Neural progenitor cell (in vitro differentiated cells): Measurements from ENCODE around the gene PLS3. TPM values are rescaled to one million over a fixed set of nuclear protein-coding genes. Genes with fewer than 3 reads are reported as not detected.

ENCODE experiments used
- DNase-seq: peaks from one replicate; pipeline ENCODE4 v3.0.0-alpha.2; 2016; ENCODE audit warnings: low spot score
- H2AFZ ChIP-seq: fragments of 200-600 bp; sonication (generic); replicated peaks from 2 replicates; pipeline ENCODE4 v1.6.1; 2016; ENCODE audit warnings: antibody characterized with exemption
- H3F3A ChIP-seq: fragments of 200-600 bp; sonication (generic); 2 replicates; pipeline ENCODE4 v1.6.1; 2016; ENCODE audit warnings: antibody characterized with exemption, low read depth
- H3K27ac ChIP-seq: fragments of 200-600 bp; sonication (generic); 2 replicates; pipeline ENCODE4 v1.5.1; 2016; ENCODE audit warnings: mild to moderate bottlenecking
- H3K27me3 ChIP-seq: fragments of 200-600 bp; sonication (generic); 2 replicates; pipeline ENCODE4 v1.6.1; 2016; ENCODE audit warnings: mild to moderate bottlenecking, moderate library complexity
- H3K36me3 ChIP-seq: fragments of 200-600 bp; sonication (generic); 2 replicates; pipeline ENCODE4 v1.5.1; 2016
- H3K4me1 ChIP-seq: fragments of 200-600 bp; sonication (generic); 2 replicates; pipeline ENCODE4 v1.6.1; 2016; ENCODE audit warnings: mixed run types
- H3K4me2 ChIP-seq: fragments of 200-600 bp; sonication (generic); 2 replicates; pipeline ENCODE4 v1.6.1; 2016
- H3K4me3 ChIP-seq: fragments of 200-600 bp; sonication (generic); 2 replicates; pipeline ENCODE4 v1.5.1; 2016
- H3K79me2 ChIP-seq: fragments of 200-600 bp; sonication (generic); 2 replicates; pipeline ENCODE4 v1.6.1; 2016; ENCODE audit warnings: low read depth
- H3K9ac ChIP-seq: fragments of 200-600 bp; sonication (generic); 2 replicates; pipeline ENCODE4 v1.6.1; 2016
- H3K9me3 ChIP-seq: fragments of 200-600 bp; sonication (generic); 2 replicates; pipeline ENCODE4 v1.5.1; 2016; ENCODE audit warnings: low read depth
- H4K20me1 ChIP-seq: fragments of 200-600 bp; sonication (generic); 2 replicates; pipeline ENCODE4 v1.6.1; 2016; ENCODE audit warnings: low read depth
- H3K27ac Mint-ChIP-seq: 3 replicates; pipeline ENCODE4 v1.8.0; 2021; ENCODE audit warnings: mixed read lengths
- H3K27me3 Mint-ChIP-seq: 2 replicates; pipeline ENCODE4 v1.8.0; 2022; ENCODE audit warnings: low read depth, mild to moderate bottlenecking, inconsistent platforms, moderate library complexity, mixed read lengths; ENCODE audit not compliant: insufficient read depth
- H3K36me3 Mint-ChIP-seq: 3 replicates; pipeline ENCODE4 v1.8.0; 2021; ENCODE audit warnings: mixed read lengths
- H3K4me1 Mint-ChIP-seq: 3 replicates; pipeline ENCODE4 v1.8.0; 2021; ENCODE audit warnings: mixed read lengths
- H3K4me3 Mint-ChIP-seq: 3 replicates; pipeline ENCODE4 v1.8.0; 2021; ENCODE audit warnings: mild to moderate bottlenecking, moderate library complexity, mixed read lengths
- H3K9me3 Mint-ChIP-seq: 3 replicates; pipeline ENCODE4 v1.8.0; 2020; ENCODE audit warnings: mixed read lengths
- EZH2 ChIP-seq: fragments of 200-600 bp; sonication (generic); IDR thresholded peaks from 2 replicates; pipeline ENCODE4 v1.6.1; 2017; ENCODE audit warnings: antibody characterized with exemption, mild to moderate bottlenecking, moderate library complexity
- EZH2phosphoT487 ChIP-seq: fragments of 200-600 bp; sonication (generic); IDR thresholded peaks from 2 replicates; pipeline ENCODE4 v1.6.1; 2017; ENCODE audit warnings: antibody characterized with exemption
- total RNA-seq: library from RNA; depleted of rRNA; stranded (reverse); fragments of >200 nt; gene quantifications from 2 replicates; pipeline ENCODE4 v1.2.3, GENCODE V29; 2015; ENCODE audit warnings: low replicate concordance
- TF ChIP-seq, protein P1 (sequence below): fragments of 200-600 bp; sonication (generic); IDR thresholded peaks from 2 replicates; pipeline ENCODE4 v1.5.1; 2017; ENCODE audit warnings: antibody characterized with exemption, mild to moderate bottlenecking

The PLS3 gene
- total RNA-seq, 1 donor from 2014 or later, result 222 TPM

DNA sequence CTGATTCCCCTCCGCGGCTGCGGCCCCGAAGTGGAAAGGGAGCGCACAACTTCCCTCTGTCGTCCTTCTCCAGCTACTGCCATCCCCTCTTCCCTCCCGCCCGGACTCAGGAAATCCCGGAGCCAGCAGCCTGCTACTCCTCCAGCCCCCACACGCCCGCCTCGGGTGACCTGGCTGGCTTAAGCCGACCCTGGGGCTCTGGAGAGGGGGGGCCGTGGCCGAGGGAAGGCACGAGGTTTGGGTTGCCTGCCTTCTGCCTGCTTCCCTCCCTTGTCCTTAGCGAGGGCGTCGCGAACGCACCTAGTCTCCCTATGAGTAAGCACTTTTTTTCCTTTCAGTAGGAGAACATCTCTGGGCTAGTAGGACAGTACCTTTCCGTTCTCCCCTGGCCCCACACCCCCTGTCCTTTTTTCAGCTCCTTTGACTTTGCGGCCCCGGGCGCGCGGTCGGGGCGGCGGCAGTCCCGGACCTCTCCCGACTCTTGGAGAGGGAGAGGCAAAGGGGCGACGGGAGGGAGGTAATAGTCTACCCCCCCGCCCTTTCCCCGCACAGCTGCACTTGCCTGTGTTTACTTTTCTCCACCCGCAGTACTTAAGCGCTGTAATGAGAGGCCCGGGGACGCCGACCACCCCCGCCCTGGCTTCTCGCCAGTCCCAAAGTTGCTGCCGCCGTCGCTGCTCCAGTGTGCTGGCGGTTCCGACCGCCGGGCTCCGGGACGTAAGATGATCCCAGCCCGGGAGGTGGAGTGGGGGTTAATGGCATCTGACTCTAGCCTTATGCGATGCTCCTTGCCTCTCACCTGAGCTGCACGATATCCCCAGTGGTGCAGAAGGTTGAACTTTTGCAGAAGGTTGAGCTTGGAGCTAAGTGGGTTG lies 868 bp downstream of the PLS3 start:
- peaks cover under 1% of the 10 kb centered on the region for H3K36me3 Mint-ChIP-seq
- H3K36me3 ChIP-seq, result no peaks in the 10 kb centered on the region
- peaks cover 13% of the 10 kb centered on the region for H3K4me1 ChIP-seq
- DNase-seq, result peak; percentile 82
- peak overlapping the region; percentile 91 for H3K4me3 ChIP-seq
- peaks cover 2% of the 10 kb centered on the region for H3K27me3 Mint-ChIP-seq
- H3K27ac Mint-ChIP-seq, result peak overlapping the region; percentile 91
- H3K9me3 Mint-ChIP-seq, result no peaks in the 10 kb centered on the region
- H3K27ac ChIP-seq, result peak overlapping the region; percentile 72
- H3F3A ChIP-seq, result peaks cover 15% of the 10 kb centered on the region
- H3K79me2 ChIP-seq, result peaks cover 55% of the 10 kb centered on the region
- peak overlapping the region; percentile 99 for H3K4me3 Mint-ChIP-seq
- H4K20me1 ChIP-seq, result peaks cover 3% of the 10 kb centered on the region
- H3K27me3 ChIP-seq, result no peaks in the 10 kb centered on the region
- H2AFZ ChIP-seq, result peak overlapping the region; percentile 87
- TF ChIP-seq EZH2, result no peak
- TF ChIP-seq, protein P1, sequence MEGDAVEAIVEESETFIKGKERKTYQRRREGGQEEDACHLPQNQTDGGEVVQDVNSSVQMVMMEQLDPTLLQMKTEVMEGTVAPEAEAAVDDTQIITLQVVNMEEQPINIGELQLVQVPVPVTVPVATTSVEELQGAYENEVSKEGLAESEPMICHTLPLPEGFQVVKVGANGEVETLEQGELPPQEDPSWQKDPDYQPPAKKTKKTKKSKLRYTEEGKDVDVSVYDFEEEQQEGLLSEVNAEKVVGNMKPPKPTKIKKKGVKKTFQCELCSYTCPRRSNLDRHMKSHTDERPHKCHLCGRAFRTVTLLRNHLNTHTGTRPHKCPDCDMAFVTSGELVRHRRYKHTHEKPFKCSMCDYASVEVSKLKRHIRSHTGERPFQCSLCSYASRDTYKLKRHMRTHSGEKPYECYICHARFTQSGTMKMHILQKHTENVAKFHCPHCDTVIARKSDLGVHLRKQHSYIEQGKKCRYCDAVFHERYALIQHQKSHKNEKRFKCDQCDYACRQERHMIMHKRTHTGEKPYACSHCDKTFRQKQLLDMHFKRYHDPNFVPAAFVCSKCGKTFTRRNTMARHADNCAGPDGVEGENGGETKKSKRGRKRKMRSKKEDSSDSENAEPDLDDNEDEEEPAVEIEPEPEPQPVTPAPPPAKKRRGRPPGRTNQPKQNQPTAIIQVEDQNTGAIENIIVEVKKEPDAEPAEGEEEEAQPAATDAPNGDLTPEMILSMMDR, result peak; percentile 5
- no peak for TF ChIP-seq EZH2phosphoT487
- H3K9ac ChIP-seq, result peak overlapping the region; percentile 56
- H3K9me3 ChIP-seq, result no peaks in the 10 kb centered on the region
- peak overlapping the region; percentile 82 for H3K4me2 ChIP-seq
- H3K4me1 Mint-ChIP-seq, result peaks cover 20% of the 10 kb centered on the region

DNA sequence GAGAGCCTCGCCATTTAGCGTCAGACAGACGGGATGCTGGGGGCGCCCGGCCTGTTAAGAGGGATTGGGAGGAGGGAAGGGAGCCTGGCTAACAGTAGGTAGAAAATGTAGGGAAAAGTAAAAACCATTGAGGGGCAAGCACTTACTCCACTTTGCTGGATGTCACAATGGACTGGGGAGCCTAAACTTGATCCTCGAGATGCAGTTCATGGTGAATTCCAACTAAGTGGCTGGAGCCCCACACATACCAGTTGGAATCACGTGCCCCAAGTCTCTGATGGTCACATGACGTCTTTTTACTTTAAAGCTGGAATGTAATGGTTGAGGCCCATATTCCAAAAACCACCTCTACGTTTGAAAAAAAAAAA lies 1.5 kb downstream of the PLS3 start:
- H3K9me3 Mint-ChIP-seq, result no peaks in the 10 kb centered on the region

DNA sequence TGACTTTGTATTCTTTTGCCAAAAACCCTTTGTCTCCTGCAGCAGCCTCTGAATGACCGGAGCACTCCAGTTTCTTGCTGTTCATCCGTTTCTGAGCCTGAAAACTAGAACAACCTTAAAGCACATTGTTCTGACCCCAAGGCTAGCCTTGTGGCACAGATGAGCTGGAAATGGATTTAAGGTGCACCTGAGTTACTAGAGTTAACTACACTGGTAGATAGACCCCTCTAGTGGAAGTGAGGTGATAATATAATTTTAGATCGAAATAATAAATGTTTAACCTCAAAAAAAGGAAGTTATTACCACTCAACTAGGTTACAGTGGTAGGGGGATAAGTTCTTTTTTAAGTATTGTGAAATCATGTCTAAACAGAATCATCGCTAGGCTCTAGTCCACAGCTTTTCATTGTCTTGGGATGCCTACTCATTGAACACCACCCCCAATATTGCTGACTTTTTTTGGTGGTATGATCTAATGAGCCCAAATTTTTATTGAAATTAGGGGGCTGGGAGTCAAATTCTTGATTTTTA lies 2.7 kb downstream of the PLS3 start:
- no peak overlapping the region for H3K27ac ChIP-seq
- no peaks in the 10 kb centered on the region for H3K27me3 ChIP-seq
- H3K36me3 ChIP-seq, result no peaks in the 10 kb centered on the region
- H3K36me3 Mint-ChIP-seq, result peaks cover 6% of the 10 kb centered on the region
- peaks cover 3% of the 10 kb centered on the region for H3K27me3 Mint-ChIP-seq
- H3F3A ChIP-seq, result peaks cover 19% of the 10 kb centered on the region
- TF ChIP-seq EZH2phosphoT487 (no peak), EZH2 (no peak)
- TF ChIP-seq, protein P1, result peak; percentile 9
- H3K27ac Mint-ChIP-seq, result no peak overlapping the region
- H2AFZ ChIP-seq, result no peak overlapping the region
- H3K79me2 ChIP-seq, result peaks cover 74% of the 10 kb centered on the region
- no peak overlapping the region for H3K4me3 ChIP-seq
- H3K4me3 Mint-ChIP-seq, result no peak overlapping the region
- peaks cover 3% of the 10 kb centered on the region for H4K20me1 ChIP-seq
- peaks cover 20% of the 10 kb centered on the region for H3K4me1 Mint-ChIP-seq
- H3K4me1 ChIP-seq, result peaks cover 13% of the 10 kb centered on the region
- DNase-seq, result peak; percentile 23
- H3K4me2 ChIP-seq, result no peak overlapping the region
- H3K9me3 Mint-ChIP-seq, result no peaks in the 10 kb centered on the region
- H3K9me3 ChIP-seq, result no peaks in the 10 kb centered on the region
- no peak overlapping the region for H3K9ac ChIP-seq

More for the DNA sequence above, 1.5 kb downstream of the PLS3 start:
- peak overlapping the region; percentile 87 for H2AFZ ChIP-seq
- H3K4me2 ChIP-seq, result peak overlapping the region; percentile 82
- H3F3A ChIP-seq, result peaks cover 19% of the 10 kb centered on the region
- H3K9ac ChIP-seq, result peak overlapping the region; percentile 56
- Mint-ChIP-seq H3K36me3 (peaks cover 3% of the 10 kb centered on the region), H3K4me1 (peaks cover 20% of the 10 kb centered on the region), H3K27me3 (peaks cover 2% of the 10 kb centered on the region), H3K27ac (peak overlapping the region; percentile 40), H3K4me3 (peak overlapping the region; percentile 99)
- TF ChIP-seq, protein P1, result no peak
- TF ChIP-seq EZH2, result no peak
- TF ChIP-seq EZH2phosphoT487, result no peak
- DNase-seq, result no peak
- peaks cover 3% of the 10 kb centered on the region for H4K20me1 ChIP-seq
- no peak overlapping the region for H3K27ac ChIP-seq
- peaks cover 61% of the 10 kb centered on the region for H3K79me2 ChIP-seq
- no peaks in the 10 kb centered on the region for H3K9me3 ChIP-seq
- no peaks in the 10 kb centered on the region for H3K27me3 ChIP-seq
- H3K4me3 ChIP-seq, result peak overlapping the region; percentile 91
- H3K36me3 ChIP-seq, result no peaks in the 10 kb centered on the region
- H3K4me1 ChIP-seq, result peaks cover 13% of the 10 kb centered on the region
